Skin of body (tissue), 2 donors: ENCODE results near the gene OTOP1. TPM values are rescaled to one million over a fixed set of nuclear protein-coding genes. Genes with fewer than 3 reads are reported as not detected.
"Not testable (repeated sequence)": the region's sequence is repeated elsewhere in the genome, so short reads cannot be mapped to it uniquely, and the experiment has no call there.

Source experiments
- DNase-seq: peaks from one replicate; lab custom pipeline; 2025; lab: John Stamatoyannopoulos, UW
- total RNA-seq: library from RNA; depleted of rRNA; stranded (reverse); fragments of >200 nt; gene quantifications from one replicate; pipeline ENCODE4 v1.2.3, GENCODE V29; 2014

The OTOP1 gene, protein sequence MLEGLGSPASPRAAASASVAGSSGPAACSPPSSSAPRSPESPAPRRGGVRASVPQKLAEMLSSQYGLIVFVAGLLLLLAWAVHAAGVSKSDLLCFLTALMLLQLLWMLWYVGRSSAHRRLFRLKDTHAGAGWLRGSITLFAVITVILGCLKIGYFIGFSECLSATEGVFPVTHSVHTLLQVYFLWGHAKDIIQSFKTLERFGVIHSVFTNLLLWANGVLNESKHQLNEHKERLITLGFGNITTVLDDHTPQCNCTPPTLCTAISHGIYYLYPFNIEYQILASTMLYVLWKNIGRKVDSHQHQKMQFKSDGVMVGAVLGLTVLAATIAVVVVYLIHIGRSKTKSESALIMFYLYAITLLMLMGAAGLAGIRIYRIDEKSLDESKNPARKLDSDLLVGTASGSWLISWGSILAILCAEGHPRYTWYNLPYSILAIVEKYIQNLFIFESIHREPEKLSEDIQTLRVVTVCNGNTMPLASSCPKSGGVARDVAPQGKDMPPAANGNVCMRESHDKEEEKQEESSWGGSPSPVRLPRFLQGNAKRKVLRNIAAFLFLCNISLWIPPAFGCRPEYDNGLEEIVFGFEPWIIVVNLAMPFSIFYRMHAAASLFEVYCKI
- total RNA-seq, result 0.39 TPM

DNA sequence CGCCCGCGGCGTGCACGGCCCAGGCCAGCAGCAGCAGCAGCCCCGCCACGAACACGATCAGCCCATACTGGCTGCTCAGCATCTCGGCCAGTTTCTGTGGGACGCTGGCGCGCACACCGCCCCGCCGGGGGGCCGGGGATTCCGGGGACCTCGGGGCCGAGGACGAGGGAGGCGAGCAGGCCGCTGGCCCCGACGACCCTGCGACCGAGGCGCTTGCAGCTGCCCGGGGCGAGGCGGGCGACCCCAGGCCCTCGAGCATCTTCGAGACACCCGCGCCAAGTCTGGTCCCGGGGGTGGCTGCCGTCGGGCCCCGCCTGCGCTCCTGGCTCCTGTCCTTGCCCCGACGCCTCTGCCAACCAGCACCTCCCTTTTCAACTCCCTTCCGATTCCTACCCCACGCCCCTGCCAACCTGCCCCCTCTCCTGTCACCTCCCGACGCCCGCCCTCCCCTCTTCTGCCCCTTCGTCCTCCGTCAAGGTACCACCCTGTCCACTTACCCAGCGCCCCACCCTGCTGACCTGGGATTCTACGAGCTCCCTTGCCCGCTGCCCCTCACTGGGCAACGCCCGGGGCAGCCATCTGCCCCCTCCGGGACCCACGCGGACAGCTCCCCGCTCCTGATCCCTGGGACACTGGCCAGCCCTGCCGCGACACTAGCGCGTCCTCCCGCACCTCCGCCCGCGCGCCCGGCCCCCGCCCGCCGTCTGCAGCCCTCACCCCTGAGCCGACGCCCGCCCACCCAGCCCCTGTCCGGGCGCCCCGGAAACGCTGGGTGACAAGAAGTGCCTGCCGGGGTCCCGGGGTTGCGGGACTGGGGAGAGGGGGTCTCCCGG lies at the start of gene OTOP1:
OTOP1 (minus strand) TSS at position 324 of the 833 bp plus-strand sequence; CDS start at position 259, 65 bp downstream.
- no peak for DNase-seq

DNA sequence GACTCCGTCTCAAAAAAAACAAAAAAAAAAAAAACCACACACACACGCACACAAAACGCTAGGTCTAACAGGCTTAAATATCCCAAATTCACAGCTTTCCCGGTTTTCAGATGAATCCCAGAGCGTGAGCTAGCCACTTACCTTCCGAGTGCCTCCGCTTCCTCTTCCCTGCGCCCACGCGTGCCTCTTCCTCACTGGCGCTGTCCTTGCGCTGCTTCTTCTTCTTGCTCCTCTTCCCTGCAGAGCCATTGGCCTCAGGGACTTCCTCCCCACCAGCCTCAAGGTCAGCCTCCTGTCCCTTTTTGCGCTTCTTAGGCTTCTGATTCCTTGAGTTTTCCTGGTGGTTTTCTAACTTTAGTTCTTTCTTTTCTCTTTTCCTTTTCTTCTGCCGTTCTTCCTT lies 47.5 kb upstream of the OTOP1 start:
- DNase-seq, result no peak

DNA sequence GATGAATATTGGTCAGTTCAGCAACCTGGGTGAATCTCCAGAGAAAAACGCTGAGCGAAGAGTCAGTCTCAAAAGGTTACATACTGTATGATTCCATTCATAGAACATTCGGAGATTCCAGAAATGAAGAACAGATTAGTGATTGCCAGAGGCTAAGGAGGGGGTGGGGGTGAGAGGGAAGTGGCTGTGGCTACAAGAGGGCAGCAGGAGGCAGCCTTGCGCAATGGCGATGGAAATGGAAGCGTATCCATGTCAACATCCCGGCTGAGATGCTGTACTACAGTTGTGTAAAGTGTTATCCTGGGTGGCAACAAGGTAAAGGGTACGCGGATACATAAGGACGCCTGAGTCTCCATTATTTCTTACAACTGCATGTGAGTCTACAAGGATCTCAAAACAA lies 45.2 kb upstream of the OTOP1 start:
- no peak for DNase-seq

DNA sequence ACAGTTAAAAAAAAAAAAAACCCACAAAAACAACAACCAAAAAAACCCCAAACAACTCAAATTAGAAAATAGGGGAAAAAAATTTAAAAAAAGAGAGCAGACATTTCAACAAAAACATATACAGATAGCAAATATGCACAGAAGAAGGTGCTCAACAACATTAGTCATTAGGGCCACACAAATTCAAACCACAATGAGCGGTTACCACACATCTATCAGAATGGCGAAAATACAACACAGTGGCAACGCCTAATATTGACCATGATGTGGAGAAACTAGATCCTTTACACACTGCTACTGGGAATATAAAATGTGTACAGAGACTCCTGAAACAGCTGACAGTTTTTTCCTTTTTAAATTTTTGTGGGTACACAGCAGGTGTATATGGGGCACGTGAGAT lies 43.8 kb upstream of the OTOP1 start:
- no peak for DNase-seq

DNA sequence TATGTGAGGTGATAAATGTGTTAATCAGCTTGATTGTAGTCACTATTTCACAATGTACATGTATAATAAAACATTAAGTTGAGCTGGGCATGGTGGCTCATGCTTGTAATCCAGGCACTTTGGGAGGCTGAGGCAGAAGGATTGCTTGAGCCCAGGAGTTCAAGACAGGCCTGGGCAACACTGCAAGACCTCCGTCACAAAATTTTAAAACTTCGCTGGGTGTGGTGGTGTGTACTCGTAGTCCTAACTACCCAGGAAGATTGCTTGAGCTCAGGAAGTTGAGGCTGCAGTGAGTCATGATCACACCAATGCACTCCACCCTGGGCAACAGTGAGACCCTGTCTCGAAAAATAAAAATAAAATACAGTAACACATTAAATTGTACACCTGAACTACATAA lies 43.1 kb upstream of the OTOP1 start:
- no peak for DNase-seq

DNA sequence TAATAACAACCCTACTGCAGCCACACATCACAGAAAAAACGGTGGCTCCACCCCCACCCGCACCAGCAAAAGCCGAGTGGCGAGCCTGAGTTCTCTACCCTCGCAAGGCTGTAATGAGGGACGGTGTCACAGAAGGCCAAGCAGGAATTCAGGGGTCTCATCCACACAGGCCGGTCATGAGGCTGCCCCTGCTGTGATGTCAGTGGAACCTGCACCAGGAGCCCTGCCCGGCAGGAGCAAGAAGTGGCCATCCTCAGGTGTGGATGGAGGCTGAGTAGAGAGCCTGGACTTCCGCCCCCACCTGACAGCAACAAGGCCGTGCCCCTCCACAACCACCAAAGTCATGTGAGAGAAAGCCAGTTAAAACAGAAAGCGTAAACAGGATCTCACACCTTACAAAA lies 42.6 kb upstream of the OTOP1 start:
- DNase-seq, result no peak

DNA sequence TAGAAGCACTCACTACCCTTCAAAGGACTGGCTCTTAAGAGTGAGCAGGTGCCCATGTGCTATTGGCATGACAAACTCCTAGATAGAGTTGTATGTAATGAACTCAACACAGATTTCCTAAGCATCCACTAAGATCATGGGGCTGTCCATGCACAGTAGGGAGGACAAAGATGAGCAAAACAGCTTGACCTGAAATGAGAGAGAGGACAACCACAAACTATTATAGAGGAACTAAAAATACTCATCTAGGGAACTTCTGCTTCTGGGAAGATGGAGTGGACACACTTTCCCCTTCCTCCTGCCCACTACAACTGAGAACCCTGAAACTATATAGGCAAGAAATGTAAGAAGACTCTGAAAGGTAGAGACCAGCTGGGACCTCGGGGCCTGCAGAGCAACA lies 42.0 kb upstream of the OTOP1 start:
- no peak for DNase-seq

DNA sequence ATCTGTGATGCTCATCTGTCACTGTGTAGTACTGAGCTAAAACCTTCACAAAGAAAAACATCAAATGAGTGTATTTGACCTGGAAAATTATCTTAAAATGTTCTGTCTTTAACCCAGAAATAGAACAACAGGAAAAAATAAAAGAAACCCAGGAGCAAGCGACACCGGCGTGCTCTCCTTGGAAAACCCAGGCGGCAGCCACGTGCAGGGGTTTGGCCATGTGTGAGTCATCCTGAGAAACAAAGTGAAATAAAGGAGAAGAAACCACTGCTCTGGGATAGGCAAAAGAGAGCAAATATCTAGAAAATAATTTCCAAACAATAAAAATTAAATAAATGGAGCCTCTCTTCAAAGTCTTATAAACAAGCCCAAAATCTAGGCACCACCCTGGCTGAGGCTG lies 41.3 kb upstream of the OTOP1 start:
- no peak for DNase-seq

DNA sequence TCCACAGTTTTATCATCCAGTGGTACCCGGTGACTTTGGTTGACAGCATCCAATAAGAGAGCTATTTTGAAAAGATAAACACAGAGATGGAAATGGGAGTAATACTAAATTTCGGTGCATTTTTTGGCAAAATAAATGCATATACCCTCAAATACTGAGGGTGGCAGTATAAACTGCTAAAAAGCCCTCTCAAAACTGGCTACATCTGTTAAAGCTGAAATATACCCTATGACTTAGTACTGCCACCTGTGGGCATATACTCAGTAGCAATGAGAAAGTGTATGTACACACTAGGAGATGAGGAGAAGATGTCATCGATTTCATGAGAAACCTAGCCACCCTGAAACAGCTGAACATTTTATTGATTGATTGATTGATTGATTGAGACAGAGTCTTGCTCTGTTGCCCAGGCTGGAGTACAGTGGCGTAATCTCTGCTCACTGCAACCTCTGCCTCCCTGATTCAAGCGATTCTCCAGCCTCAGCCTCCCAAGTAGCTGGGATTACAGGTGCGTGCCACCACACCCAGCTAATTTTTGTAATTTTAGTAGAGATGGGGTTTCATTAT lies 33.5 kb upstream of the OTOP1 start:
- no peak for DNase-seq

DNA sequence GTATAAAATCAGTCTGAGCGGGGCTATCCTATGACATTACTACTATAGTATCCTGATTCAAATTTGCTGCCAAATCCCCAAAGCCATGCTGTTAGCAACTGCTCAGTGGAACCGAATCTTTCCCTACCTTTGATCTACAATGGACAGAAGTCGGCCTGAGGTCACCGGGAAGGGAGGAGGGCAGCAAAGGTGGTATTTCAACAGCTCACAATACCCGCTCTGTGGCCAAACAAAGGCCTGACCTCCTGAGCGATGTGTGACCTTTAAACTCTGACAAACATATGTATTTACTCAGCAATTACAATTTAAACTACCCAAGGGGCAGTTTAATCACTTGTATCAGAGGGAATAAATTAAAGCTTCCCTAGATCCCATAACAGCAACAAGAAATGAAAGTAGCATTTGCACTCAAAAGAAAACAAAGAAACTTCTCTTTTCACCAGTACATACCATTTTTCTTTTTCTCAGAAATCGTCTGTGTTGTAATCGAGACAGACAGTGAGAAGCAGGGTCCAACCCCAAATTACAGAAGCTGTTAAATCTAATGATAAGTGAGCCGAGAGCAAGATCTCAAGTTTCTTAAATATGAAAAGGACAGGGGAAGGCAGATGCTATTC lies 32.9 kb upstream of the OTOP1 start:
- no peak for DNase-seq

DNA sequence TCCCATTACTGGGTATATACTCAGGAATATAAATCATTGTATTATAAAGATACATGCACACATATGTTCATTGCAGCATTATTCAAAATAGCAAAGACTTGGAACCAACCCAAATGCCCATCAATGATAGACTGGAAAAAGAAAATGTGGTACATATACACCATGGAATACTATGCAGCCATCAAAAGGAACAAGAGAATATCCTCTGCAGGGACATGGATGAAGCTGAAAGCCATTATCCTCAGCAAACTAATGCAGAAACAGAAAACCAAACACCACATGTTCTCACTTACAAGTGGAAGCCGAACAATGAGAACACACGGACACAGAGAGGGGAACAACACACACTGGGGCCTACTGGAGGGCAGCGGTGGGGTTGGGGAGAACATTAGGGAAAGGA lies 31.0 kb upstream of the OTOP1 start:
- not testable (repeated sequence) for DNase-seq

DNA sequence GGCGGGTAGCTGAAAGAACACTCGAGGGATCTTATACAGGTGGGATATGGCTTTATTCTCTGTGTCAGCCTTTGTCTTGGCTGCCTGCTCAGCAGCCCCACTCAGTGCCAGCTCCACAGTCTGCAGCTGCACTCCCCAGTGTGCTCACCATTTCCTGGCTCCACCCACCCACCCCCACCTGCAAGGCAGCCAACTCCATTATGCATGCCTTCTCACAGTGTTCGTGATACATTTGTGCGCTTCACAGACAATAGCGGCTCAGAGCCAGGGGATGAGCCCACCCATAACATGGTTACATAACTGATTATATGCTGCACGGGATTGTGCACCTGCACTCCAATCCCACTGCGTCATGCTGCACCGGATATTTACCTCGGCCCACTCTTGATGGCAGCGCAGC lies 30.1 kb upstream of the OTOP1 start:
- no peak for DNase-seq

DNA sequence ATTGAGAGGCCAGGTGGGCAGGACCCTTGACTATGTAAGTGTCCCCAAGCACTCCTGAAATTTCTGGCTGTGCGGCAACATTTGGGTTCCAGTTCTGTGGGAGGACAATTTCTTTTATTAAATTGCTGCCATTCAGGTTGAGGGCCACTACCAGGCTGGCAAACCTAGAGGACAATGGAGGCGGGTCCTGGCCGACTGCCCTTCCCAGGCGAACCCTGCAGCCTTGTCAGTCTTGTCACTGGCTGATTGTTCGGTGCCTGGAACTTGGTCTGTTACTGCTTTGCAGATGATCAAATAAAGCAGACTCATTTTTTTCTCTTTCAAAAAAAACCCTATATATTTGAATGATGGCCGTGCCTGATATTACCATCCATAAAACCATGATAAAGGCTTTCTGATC lies 27.9 kb upstream of the OTOP1 start:
- no peak for DNase-seq

DNA sequence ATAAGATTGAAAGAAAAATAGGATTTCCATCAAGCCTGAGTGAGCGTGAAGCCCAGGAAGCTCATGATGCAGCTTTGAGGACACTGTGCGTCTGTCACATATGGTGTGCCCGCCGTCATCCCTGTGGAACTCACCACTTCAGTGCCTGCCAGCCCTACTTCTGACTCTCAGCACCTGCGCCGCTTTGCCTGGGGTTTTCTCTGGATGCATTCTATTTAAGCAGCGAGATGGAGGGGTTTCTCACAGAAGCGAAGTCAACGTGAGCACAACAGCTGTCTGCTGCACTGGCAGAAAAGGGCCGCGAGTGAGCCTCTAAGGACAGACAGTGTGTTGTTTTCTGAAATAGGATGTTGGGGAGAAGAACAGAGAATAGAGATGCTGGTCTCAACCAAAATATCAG lies 27.5 kb upstream of the OTOP1 start:
- DNase-seq, result no peak

DNA sequence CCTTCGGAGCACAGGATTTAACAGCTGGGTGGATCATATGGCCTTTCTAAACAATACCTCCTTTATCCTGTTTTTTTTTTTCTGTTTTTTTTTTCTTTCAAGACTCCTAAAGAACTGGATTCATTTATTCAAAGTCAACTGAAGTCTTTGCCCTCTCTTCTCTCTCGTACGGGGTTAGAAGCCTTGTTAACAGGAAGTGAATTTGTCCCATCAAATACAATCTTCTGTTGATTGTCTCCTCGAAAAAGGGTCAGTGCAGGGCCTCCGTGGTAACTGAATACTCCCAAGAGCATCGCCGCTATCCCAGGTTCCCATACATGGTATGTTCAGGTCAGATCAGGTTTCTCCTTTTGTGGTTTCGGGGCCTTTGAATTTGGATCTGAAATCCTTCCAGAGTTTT lies 23.1 kb upstream of the OTOP1 start:
- no peak for DNase-seq

DNA sequence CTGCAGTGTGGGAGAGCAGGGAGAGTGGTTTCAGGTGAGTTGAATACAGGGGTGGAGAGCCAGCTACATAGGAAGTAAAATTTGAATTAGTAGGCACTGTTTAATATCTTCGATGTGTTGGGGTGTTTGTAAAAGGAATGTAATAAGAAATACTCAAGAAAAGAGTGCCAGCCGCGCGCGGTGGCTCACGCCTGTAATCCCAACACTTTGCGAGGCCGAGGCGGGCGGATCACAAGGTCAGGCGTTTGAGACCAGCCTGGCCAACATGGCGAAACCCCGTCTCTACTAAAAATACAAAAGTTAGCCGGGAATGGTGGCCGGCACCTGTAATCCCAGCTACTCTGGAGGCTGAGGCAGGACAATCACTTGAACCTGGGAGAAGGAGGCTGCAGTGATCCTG lies 22.6 kb upstream of the OTOP1 start:
- not testable (repeated sequence) for DNase-seq

DNA sequence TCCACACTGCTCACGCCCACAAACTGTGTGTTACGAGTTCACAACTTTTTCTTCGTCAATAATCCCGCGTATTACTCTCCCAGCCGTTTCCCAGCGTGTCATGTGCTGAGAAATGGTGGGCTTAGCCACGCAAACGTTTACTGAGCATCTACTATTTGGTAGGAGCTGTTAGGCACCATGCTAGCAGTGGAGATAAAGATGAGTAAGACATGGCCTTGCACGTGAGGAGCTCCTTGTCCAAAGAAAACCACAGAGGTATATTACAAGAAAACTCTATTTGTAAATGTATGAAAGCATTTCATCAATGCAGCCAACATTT lies 22.1 kb upstream of the OTOP1 start:
- no peak for DNase-seq

DNA sequence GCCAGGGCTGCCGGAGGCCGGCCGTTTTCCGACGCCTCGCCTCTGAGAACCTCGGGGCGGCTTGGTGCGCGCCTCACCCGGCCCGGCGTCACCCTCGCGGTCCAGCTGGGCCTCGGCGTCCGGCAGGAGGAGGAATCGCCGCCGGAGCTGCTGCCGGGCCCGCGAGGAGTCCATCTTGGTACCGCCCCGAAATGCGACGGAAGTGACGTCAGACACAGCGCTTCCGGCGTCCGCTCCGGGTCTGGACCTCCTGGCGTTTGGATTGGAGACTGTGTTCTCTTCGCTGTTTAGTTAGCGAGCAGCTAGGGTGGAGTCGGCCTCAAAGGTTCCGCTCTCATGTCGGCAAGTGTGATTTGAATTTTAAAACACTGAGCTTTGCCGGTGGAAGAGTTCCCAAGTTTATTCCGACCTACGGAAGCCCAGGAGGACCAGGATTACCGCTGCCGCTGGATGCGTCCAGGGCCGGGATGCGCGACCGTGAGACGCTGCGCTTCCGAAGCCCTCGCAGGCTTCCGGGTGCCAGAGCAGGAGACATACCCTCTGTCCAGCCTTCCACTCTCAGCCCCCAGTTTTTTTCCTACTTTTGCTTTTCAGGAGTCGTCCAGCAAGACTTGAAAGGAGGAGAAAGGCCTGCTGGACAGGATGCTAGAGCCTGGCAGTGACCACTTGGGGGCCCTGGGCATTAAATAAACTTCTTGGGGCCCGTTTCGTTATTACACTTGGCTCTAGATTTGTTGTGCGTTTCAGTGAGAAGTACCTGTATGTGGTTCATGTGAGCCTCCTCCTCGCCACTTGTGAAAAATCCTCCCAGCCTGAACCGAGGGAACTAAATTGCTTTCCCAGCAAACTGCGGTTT lies 21.5 kb upstream of the OTOP1 start, which contains the start of gene TMEM128:
TMEM128 (minus strand) TSS at position 195 of the 856 bp plus-strand sequence; CDS start at position 174, 21 bp downstream.
- peak; percentile 95 for DNase-seq

DNA sequence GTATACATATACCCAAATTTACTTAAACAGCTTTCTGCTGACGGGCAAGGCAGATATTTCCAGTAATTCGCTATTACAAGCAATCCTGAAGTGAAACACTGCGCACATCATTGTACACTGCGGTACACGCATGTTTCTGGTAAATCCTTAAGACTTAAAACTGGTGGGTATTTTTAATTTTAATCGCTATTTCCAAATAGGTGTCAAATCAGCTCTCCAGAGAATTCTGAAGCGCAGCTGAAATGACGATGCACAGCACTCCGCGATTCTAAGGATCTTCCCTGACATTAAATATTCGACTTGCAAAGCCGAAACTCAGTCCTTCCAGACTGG lies 20.9 kb upstream of the OTOP1 start:
- DNase-seq, result peak; percentile 28

DNA sequence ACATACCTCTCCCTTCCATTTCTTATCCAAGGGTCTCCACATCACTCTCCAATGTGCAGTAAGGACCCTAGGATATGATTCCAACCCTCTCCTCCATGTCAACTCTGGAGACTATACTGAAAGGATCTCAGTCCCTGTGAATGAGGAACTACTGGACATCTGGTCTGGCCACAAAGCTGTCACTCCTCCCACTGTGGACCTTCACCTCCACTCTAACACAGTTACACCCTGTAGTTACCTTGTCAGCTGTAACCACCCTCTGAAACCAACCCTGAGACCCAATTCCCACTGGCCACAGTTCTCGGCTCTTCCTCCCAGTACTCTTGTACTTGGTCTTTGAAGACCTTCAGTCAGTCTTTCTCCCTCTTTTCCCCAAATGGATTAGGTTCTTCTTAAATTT lies 18.4 kb upstream of the OTOP1 start:
- no peak for DNase-seq

DNA sequence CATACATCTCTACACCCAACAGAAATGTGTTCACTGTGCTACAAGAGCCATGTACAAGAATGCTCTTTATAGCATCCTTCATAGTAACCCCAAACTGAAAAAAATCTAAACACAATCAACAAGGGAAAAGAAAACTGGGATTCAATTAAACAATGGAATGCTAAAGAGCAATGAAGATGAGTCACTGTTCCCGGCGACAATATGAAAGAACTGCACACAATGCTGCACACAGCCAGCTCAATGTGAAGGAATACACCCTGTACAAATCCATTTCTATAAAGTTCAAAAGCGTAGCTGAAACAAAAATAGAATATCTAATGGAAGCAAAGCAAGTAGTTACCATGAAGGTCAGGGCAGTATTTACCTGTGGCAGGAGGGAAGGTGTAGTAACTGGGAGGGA lies 12.8 kb upstream of the OTOP1 start:
- not testable (repeated sequence) for DNase-seq
